HepG2 (cell line): Measurements from ENCODE around the gene E2F8.

ENCODE experiments used
- TF ChIP-seq, protein P1 (sequence below): sonication (generic); formaldehyde crosslinking; IDR thresholded peaks from 2 replicates; pipeline ENCODE4 v1.4.0; 2020; ENCODE audit warnings: mild to moderate bottlenecking, missing genetic modification reagents
- TF ChIP-seq, protein P2 (sequence below): sonication (generic); formaldehyde crosslinking; IDR thresholded peaks from 2 replicates; pipeline ENCODE4 v1.4.0; 2020; ENCODE audit warnings: missing genetic modification reagents
- TF ChIP-seq, protein P3 (sequence below): sonication (generic); formaldehyde crosslinking; IDR thresholded peaks from 2 replicates; pipeline ENCODE4 v1.9.0; 2021; ENCODE audit warnings: missing genetic modification reagents, borderline replicate concordance
- TF ChIP-seq, protein P4 (sequence below): sonication (generic); formaldehyde crosslinking; IDR thresholded peaks from 2 replicates; pipeline ENCODE4 v1.5.0; 2020; ENCODE audit warnings: mild to moderate bottlenecking, missing genetic modification reagents, moderate library complexity

DNA sequence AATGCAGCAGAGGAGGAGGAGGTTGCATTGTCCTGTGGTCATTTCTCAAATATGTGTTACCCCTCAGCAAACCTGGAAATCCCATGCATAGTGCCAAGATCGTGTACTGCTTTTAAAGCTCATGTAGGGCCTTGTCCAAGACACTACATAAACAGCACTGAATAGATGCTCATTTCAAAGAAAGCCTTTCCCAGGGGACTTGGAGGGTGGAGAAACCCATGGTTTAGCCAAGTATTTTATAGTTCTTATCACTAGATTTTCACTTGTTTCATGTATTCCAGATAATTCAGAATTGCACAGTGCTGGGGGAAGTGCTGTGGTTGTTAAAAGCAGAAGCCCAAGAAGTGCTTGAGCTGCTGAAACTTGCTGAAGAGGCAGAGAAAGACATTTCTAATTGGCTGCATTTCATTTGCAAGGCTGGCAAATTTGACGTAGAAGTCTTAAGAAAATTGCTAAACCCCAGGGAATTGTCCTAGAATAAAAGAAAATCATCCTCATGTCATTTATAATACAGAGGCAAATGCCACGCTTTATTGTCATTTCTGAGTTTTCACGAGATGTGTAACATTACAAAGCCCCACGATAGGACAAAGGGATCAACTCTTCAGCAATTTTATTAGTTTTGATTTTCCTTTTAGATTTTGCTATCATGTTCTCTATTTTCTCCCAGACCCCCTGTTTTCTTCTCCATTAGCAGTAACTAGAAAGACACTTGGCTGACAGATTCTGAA, 59.0 kb downstream of the E2F8 start:
- TF ChIP-seq, protein P1, sequence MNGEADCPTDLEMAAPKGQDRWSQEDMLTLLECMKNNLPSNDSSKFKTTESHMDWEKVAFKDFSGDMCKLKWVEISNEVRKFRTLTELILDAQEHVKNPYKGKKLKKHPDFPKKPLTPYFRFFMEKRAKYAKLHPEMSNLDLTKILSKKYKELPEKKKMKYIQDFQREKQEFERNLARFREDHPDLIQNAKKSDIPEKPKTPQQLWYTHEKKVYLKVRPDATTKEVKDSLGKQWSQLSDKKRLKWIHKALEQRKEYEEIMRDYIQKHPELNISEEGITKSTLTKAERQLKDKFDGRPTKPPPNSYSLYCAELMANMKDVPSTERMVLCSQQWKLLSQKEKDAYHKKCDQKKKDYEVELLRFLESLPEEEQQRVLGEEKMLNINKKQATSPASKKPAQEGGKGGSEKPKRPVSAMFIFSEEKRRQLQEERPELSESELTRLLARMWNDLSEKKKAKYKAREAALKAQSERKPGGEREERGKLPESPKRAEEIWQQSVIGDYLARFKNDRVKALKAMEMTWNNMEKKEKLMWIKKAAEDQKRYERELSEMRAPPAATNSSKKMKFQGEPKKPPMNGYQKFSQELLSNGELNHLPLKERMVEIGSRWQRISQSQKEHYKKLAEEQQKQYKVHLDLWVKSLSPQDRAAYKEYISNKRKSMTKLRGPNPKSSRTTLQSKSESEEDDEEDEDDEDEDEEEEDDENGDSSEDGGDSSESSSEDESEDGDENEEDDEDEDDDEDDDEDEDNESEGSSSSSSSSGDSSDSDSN (CRISPR knock-in tag) = no peak
- TF ChIP-seq, protein P2, sequence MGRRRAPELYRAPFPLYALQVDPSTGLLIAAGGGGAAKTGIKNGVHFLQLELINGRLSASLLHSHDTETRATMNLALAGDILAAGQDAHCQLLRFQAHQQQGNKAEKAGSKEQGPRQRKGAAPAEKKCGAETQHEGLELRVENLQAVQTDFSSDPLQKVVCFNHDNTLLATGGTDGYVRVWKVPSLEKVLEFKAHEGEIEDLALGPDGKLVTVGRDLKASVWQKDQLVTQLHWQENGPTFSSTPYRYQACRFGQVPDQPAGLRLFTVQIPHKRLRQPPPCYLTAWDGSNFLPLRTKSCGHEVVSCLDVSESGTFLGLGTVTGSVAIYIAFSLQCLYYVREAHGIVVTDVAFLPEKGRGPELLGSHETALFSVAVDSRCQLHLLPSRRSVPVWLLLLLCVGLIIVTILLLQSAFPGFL = no peak
- TF ChIP-seq, protein P3, sequence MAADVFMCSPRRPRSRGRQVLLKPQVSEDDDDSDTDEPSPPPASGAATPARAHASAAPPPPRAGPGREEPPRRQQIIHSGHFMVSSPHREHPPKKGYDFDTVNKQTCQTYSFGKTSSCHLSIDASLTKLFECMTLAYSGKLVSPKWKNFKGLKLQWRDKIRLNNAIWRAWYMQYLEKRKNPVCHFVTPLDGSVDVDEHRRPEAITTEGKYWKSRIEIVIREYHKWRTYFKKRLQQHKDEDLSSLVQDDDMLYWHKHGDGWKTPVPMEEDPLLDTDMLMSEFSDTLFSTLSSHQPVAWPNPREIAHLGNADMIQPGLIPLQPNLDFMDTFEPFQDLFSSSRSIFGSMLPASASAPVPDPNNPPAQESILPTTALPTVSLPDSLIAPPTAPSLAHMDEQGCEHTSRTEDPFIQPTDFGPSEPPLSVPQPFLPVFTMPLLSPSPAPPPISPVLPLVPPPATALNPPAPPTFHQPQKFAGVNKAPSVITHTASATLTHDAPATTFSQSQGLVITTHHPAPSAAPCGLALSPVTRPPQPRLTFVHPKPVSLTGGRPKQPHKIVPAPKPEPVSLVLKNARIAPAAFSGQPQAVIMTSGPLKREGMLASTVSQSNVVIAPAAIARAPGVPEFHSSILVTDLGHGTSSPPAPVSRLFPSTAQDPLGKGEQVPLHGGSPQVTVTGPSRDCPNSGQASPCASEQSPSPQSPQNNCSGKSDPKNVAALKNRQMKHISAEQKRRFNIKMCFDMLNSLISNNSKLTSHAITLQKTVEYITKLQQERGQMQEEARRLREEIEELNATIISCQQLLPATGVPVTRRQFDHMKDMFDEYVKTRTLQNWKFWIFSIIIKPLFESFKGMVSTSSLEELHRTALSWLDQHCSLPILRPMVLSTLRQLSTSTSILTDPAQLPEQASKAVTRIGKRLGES (CRISPR knock-in tag) = no peak
- TF ChIP-seq, protein P4, sequence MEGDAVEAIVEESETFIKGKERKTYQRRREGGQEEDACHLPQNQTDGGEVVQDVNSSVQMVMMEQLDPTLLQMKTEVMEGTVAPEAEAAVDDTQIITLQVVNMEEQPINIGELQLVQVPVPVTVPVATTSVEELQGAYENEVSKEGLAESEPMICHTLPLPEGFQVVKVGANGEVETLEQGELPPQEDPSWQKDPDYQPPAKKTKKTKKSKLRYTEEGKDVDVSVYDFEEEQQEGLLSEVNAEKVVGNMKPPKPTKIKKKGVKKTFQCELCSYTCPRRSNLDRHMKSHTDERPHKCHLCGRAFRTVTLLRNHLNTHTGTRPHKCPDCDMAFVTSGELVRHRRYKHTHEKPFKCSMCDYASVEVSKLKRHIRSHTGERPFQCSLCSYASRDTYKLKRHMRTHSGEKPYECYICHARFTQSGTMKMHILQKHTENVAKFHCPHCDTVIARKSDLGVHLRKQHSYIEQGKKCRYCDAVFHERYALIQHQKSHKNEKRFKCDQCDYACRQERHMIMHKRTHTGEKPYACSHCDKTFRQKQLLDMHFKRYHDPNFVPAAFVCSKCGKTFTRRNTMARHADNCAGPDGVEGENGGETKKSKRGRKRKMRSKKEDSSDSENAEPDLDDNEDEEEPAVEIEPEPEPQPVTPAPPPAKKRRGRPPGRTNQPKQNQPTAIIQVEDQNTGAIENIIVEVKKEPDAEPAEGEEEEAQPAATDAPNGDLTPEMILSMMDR (CRISPR knock-in tag) = no peak
